AG08395 (cell line): ENCODE measurements around the gene ZNF277.
A peak's percentile ranks its signal among the peaks of the same experiment; 100 is the strongest.

Source experiments
- DNase-seq: peaks from one replicate; pipeline ENCODE4 v3.0.0; 2012; ENCODE audit warnings: mixed read lengths, low spot score

ZNF277 gene

DNA sequence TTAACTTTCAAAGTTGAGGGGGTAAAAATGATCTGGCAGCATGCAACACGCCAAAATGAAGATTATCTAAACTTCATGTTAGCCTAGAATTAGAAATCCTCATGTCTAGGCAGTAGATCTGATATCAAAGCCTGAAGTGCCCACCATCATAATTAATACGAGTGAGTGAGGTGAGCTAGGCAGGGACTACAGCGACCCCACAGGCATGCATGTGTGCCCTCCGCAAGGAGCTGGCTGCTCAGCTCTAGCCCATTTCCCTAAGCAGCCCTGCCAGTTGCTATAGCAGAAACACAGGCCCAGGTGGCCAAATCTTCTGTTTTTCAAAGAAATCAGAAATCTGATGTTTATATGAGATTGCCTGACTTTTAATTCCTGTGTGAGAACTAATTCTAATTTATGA, 150.6 kb downstream of the ZNF277 start:
- no peak for DNase-seq

DNA sequence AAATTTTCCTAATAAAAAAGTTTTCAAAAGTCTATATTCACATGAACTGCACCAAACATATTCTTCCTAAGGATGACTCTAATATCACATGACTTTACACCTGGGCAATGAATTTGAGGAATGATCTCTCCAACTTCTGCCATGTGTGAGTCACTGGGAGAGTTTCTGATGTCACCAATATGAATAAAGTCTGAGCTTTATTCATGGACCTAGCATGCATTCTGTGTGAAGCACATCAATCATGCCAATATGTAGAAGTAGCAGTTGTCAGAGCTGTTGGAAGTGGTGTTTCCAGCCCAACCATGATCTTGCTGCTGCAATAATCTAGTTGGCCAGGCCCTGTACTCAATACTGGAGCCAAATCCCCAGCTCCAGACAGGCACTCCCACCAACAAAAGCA, 152.0 kb downstream of the ZNF277 start:
- DNase-seq: no peak

- no peak for DNase-seq
Measured at GRCh38 chr7:112359086-112359485, 152.6 kb downstream of the ZNF277 start.

DNA sequence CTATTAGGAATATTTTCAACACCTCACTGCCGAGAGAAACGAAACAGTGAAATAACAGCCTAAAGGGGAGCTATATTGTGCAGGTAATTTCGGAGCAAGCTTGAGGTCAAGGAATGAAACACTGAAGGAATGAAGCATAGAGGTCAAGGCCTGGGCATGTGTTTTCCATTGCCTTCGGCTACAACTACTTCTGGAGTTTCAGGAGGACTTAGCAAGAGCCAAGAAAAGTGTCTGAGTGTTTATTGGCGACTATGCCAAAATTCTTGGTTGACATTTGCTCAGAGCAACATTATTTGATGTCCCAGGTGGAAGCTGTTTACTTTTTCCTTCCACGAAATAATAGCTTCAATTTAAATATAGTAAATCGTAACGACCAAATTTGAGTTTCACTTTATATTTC, 154.2 kb downstream of the ZNF277 start:
- no peak for DNase-seq

- peak; percentile 5 for DNase-seq
Measured at GRCh38 chr7:112361154-112361553, 154.7 kb downstream of the ZNF277 start.

DNA sequence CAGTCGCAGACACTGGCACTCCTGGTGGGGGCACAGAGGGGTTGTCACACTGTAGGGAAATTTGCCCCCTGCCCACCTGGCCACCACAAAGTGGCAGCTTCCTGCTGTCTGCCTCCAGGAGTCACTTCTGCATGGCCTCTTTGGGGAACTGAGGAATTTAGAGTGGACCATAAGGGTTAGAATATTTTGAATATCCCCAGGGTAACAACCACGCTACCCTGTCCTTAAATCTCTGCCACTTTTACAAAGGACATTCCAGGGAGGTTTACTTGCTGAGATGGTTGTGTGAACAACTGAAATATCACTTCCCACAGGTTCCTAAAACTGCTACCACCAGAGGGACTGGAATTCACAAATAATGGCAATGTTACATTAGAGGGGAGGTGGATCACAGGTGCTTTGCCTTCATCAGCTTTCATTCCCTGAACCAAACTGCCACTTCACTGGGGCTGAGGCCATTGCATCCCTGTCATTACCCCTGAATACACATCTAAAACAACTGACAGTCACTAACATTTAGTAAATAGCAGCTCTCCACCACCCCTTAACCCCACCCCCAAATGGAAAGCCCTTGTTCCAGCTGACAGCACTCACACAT, 155.7 kb downstream of the ZNF277 start:
- DNase-seq: no peak

DNA sequence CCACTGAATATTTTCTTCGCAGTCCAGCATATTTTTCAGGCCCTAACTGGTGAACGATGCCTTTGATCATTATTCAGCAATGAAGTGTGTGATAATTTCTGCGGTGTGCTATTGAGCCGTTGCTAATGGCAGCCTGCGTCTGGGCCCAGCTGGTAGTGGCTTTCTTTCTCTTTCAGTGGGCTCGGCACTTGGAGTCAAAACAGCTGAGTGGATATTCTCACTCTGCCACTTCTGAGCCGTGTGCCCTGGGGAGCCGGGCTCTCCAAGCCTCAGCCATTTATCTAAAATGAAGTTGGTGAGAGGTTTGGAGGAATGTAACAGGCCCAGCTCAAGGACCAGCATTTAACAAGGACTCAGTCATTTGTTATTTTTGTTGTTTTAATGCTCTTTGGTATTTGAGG, 156.2 kb downstream of the ZNF277 start:
- DNase-seq: no peak

DNA sequence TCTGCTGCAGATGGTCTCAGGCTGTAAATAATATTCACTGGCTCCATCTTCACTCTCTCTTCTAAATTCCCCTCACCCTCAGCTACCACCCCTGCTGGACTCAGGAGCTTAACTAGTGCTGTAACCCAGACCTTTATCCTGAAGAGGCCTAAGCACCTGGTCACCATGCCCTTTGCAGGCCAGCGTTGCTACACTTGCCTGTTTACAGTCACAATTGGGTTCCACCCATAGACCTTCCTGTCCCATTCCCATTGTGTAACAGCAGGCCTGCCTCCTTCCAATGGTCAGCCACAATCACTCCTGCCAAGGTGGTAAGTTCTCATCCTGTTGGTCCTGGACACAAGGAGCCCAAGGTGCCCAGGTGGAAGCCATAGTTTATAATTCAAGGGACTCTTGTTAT, 157.9 kb downstream of the ZNF277 start:
- DNase-seq: no peak

GRCh38 chr7:112365551-112365950, 159.1 kb downstream of the ZNF277 start:
- DNase-seq: no peak

DNA sequence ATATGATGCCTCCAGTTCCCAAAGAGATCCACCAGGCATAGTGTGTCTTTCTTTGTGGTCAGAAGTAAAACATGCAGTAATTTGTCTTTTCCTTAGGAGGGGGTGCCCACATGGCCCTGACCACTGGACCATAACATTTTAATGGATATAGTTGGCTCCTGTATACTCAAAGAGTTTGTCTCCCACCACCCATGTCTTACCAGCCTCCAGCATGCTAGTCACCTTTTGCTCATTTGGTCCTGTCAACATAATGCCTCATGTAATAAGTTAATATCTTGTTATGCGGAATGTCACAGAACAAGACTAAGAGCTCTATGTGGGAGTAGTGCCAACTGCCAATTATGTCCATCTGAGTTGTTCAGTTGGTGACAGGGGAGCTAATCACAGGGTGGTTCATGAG, 160.4 kb downstream of the ZNF277 start:
- DNase-seq: no peak

- DNase-seq: no peak
Measured at GRCh38 chr7:112370436-112370835, 163.9 kb downstream of the ZNF277 start.

- no peak for DNase-seq
Measured at GRCh38 chr7:112371701-112372100, 165.2 kb downstream of the ZNF277 start.

DNA sequence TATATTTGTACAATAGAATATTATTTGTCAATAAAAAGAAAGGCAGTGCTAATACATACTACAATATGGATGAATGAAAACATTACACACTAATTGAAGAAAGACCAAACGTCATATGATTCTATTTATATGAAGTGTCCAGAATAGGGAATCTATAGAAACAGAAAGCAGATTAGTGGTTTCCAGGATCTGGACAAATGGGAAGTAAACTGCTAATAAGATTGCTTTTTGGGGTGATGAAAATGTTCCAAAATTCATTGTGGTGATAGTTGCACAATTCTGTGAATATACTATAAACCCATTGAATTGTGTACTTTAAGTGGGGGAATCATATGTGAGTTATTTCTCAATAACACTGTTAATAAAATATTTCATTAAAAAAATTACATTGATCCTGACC, 165.6 kb downstream of the ZNF277 start:
- DNase-seq: no peak

DNA sequence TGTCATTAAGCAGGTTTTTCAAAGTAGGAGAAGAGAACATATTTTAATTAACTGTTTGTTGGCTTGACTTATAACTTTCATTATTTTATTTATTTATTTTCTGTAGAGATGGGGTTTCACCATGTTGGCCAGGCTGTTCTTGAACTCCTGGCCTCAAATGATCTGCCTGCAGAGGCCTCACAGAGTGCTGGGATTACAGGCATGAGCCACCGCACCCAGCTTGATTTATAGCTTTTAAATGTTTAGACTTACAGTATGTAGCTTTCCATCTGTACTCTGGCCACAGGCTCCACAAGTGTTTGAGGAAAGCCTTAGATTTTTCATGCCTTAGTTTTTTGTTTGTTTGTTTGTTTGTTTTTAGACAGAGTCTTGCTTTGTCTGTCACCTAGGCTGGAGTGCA, 171.1 kb downstream of the ZNF277 start:
- DNase-seq: no peak

GRCh38 chr7:112381311-112382091, 175.0 kb downstream of the ZNF277 start:
- DNase-seq: no peak

- no peak for DNase-seq
Measured at GRCh38 chr7:112383671-112384417, 177.3 kb downstream of the ZNF277 start.

- no peak for DNase-seq
Measured at GRCh38 chr7:112385516-112385915, 179.0 kb downstream of the ZNF277 start.

DNA sequence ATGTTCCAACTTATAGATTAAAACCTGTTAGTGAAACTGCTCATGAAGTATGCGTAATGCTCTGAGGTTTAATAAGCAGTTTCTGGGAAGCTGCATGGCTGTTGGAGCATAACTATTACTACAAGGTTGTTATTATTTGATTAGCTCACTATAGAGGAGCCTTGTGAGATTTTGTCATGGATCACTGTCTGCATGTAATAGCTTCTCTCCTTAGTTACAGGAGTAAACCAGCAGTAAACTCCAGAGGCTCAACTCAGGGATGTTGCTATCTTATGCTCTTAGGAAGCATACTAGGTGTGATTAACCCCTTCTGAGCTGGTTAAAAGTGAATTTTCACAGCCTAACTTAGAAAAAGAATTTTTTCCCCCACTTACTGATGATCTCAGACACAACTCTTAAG, 180.1 kb downstream of the ZNF277 start:
- DNase-seq: no peak

GRCh38 chr7:112390167-112390566, 183.7 kb downstream of the ZNF277 start:
- no peak for DNase-seq

GRCh38 chr7:112391079-112391821, 184.8 kb downstream of the ZNF277 start:
- DNase-seq: peak; percentile 23

DNA sequence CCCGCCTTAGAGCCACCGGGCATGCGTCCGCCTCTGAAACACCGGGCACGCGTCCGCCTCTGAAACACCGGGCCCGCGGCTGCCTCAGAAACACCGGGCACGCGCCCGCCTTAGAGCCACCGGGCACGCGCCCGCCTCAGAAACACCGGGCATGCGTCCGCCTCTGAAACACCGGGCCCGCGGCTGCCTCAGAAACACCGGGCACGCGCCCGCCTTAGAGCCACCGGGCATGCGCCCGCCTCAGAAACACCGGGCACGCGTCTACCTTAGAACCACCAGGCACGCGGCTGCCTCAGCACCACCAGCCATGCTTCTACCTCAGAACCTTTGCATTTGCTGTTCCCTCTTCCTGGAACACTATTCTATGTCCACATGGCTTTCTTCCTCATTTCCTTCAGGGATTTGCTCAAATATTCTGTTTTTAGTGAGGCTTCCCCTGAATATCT, 185.4 kb downstream of the ZNF277 start:
- DNase-seq: peak; percentile 20
